Uterus (tissue), 2 donors: ENCODE measurements around the gene SPAG17.
"Not testable (repeated sequence)": the region's sequence is repeated elsewhere in the genome, so short reads cannot be mapped to it uniquely, and the experiment has no call there.

ENCODE experiments used
- CTCF ChIP-seq, 4 experiments: fragments of 200-600 bp in 2 of 4; fragments of 450-650 bp in 2 of 4; sonication (generic) in 2 of 4; IDR thresholded peaks; one replicate each; pipeline ENCODE4 v1.5.1; 2016 to 2019; ENCODE audit warnings: antibody characterized with exemption in 4 of 4, mild to moderate bottlenecking in 2 of 4, moderate library complexity in 1 of 4
- POLR2A ChIP-seq, 2 donors: fragments of 450-650 bp; IDR thresholded peaks; one replicate each; pipeline ENCODE4 v1.6.1; 2016; ENCODE audit warnings: antibody characterized with exemption in 2 of 2, mild to moderate bottlenecking in 1 of 2, moderate library complexity in 1 of 2

GRCh38 chr1:117922717-117923116, 262.3 kb downstream of the SPAG17 start:
- not testable (repeated sequence) for TF ChIP-seq CTCF, POLR2A (IDR thresholded peaks at IDR 0.05)
